Stimulated activated CD8-positive, alpha-beta memory T cell treated with anti-CD3 and anti-CD28 coated beads, Interleukin-2, amount 100 ng/mL, for 48 hours (primary cell): Measurements from ENCODE around the gene SLC25A12.
"Not testable (repeated sequence)": the region's sequence is repeated elsewhere in the genome, so short reads cannot be mapped to it uniquely, and the experiment has no call there.

Experiments
- DNase-seq, 2 donors: peaks; one replicate each; pipeline ENCODE4 v3.0.0-alpha.2; 2020; ENCODE audit warnings: low read depth in 2 of 2

Gene SLC25A12

GRCh38 chr2:171893824-171894611, at the start of gene SLC25A12:
SLC25A12 (minus strand) TSS chr2:171894244; CDS start chr2:171894214, 30 bp downstream.
- peak; percentile 64 to 67 for DNase-seq

GRCh38 chr2:171941316-171941699, 47.3 kb upstream of the SLC25A12 start:
- DNase-seq, result no peak

GRCh38 chr2:171939743-171940071, 45.7 kb upstream of the SLC25A12 start:
- no peak for DNase-seq

GRCh38 chr2:171939058-171939742, 45.2 kb upstream of the SLC25A12 start:
- no peak for DNase-seq

GRCh38 chr2:171930385-171930784, 36.3 kb upstream of the SLC25A12 start:
- DNase-seq, result no peak

- no peak for DNase-seq
Measured at GRCh38 chr2:171924170-171924942, 30.3 kb upstream of the SLC25A12 start.

GRCh38 chr2:171923206-171923605, 29.2 kb upstream of the SLC25A12 start:
- no peak for DNase-seq

GRCh38 chr2:171922230-171923022, 28.4 kb upstream of the SLC25A12 start, which contains the start of gene HAT1:
HAT1 (plus strand) TSS chr2:171922461; CDS start chr2:171922501, 40 bp downstream.
- peak; percentile 92 to 97 for DNase-seq

GRCh38 chr2:171921970-171922229, 27.9 kb upstream of the SLC25A12 start:
- DNase-seq, result no peak

- no peak for DNase-seq
Measured at GRCh38 chr2:171919453-171919852, 25.4 kb upstream of the SLC25A12 start.

- no peak for DNase-seq
Measured at GRCh38 chr2:171913517-171913916, 19.5 kb upstream of the SLC25A12 start.

- DNase-seq, result no peak
Measured at GRCh38 chr2:171910494-171910893, 16.4 kb upstream of the SLC25A12 start.

GRCh38 chr2:171909266-171909665, 15.2 kb upstream of the SLC25A12 start:
- DNase-seq, result no peak

- DNase-seq, result no peak
Measured at GRCh38 chr2:171908235-171908634, 14.2 kb upstream of the SLC25A12 start.

GRCh38 chr2:171902840-171903420, 8.9 kb upstream of the SLC25A12 start:
- DNase-seq, result no peak

- DNase-seq, result not testable (repeated sequence)
Measured at GRCh38 chr2:171899623-171900282, 5.7 kb upstream of the SLC25A12 start.

GRCh38 chr2:171895786-171896185, 1.7 kb upstream of the SLC25A12 start:
- no peak for DNase-seq

- no peak for DNase-seq
Measured at GRCh38 chr2:171894612-171894947, 536 bp upstream of the SLC25A12 start.

- no peak for DNase-seq
Measured at GRCh38 chr2:171893196-171893823, 734 bp downstream of the SLC25A12 start.

- DNase-seq, result no peak
Measured at GRCh38 chr2:171889808-171890207, 4.2 kb downstream of the SLC25A12 start.

GRCh38 chr2:171889333-171889732, 4.7 kb downstream of the SLC25A12 start:
- DNase-seq, result no peak
